ENCODE data around the gene VCAM1.
"Not testable (repeated sequence)": the region's sequence is repeated elsewhere in the genome, so short reads cannot be mapped to it uniquely, and the experiment has no call there.

VCAM1 gene

GRCh38 chr1:100780814-100781213, 61.3 kb downstream of the VCAM1 start:
- no peak for ATAC-seq
- no peak for DNase-seq

- ATAC-seq, DNase-seq: not testable (repeated sequence)
These were observed 62.2 kb downstream of the VCAM1 start for GRCh38 chr1:100781728-100782127.

DNA sequence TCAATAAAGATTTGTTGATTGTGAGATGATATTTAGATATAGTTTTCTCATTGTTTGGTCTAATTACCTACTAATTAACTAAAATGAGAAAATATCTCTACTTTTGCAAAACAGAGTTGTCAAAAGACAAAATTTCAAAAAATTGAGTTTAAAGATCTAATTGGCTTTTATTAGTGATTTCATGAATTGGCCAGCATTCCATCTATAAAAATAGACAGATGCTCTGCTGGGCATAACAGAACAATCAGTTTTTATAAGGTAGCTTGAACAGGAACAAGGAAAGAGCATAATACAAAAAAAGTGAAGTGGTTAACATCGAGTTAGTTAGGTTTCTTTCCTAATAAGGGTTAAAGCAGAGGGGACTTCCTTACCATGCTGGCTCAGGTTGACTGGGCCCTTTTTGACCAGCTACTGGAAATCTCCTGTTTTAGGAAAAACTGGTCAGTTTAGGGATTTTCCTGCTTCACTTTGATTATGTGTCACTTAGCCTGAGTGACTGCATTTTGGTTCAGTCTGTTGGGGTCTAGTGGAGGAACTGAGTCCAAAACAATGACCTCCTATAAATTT, 63.0 kb downstream of the VCAM1 start:
- DNase-seq, result no peak
- no peak for ATAC-seq

DNA sequence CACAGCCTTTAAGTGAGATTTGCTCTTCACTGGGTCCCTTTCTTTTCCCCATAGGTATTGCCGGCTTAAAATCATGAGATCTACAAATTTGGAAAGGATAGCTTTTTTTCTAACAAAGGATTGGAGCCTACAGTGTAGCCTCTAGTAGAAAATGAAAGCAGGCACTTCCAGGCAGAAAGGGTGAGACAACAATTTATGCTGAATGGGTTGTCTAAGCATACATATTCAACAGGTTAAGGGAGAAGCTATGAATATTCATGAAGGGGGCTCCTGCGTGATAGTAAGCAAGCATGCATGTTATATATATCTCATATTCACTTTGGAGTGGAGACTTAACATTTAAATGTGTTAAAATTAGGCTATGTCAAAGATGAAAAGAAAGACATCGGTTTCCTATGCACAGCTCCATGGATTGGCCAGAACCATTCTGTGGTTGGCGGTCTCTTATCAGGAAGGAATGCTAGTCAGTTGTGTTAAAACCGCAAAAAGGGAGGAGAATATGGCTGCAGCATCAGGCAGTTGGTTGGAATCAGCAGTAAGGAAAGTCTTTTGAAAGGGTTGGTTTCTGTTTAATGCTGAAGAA, 66.0 kb downstream of the VCAM1 start:
- no peak for ATAC-seq
- no peak for DNase-seq

- ATAC-seq, result no peak
- no peak for DNase-seq
These were observed 67.3 kb downstream of the VCAM1 start for GRCh38 chr1:100786870-100787269.
